GM18526 (cell line): ENCODE results near the gene NPFFR1.

Experiments
- POLR2A ChIP-seq: IDR thresholded peaks from 3 replicates; pipeline ENCODE4 v1.6.1; 2011; ENCODE audit not compliant: insufficient read length; ENCODE audit errors: extremely low read depth

The NPFFR1 gene

DNA sequence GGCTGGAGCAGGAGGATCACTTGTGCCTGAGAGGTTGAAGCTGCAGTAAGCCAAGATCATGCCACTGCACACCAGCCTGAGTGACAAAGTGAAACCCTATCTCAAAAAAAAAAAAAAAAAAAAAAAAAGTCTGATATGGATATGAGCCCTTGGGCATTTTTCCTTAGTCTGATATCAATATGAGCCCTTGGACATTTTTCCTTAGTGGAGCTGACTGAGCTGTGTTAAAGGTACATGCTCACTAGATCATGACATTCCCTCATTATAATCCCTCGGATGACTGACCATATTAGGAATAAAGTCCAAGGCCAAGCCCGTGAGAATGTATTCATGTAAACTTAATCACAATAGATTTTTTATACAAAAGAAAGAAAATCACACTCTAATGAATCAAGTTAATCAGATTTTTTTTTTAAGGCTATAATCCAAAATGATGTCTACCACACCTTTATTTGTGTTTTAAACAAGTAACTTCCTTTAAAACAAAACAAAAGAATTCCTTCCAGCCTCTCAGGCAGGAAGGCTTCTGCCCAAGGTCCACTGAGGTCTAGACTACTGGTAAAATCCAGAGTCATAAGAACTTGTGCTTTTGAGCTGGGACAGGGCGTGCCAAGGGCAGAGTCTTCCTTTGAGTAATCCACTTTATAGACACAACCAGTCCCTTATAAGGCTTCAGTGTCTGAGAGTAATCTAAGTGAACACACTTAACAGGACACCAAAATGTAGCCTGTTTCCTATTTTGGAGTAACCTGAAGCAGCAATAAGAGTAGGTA lies 56.1 kb downstream of the NPFFR1 start:
- no peak for TF ChIP-seq POLR2A

- TF ChIP-seq POLR2A = no peak
Observed at GRCh38 chr10:70223728-70224127, 60.1 kb downstream of the NPFFR1 start.

DNA sequence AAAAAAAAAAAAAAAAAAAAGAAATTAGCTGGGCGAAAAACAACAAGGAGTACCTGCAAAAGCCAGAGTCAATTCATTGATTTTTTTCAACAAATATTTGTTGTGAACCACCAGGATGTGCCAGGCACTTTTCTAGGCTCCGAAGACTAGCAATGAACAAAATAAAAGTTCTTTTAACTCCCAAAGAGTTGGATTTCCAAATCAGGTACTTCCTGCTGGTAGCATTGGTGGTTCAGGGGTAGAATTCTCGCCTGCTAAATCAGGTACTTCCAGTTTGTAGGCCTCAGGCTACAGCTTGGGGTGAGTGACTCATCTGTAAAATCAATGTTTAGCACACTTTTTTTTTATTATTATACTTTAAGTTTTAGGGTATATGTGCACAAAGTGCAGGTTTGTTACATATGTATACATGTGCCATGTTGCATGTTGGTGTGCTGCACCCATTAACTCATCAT lies 61.4 kb downstream of the NPFFR1 start:
- TF ChIP-seq POLR2A = no peak

GRCh38 chr10:70221030-70221429 lies 62.8 kb downstream of the NPFFR1 start:
- no peak for TF ChIP-seq POLR2A

GRCh38 chr10:70212879-70213278 lies 70.9 kb downstream of the NPFFR1 start:
- TF ChIP-seq POLR2A = no peak

- TF ChIP-seq POLR2A = no peak
Observed at GRCh38 chr10:70212277-70212676, 71.5 kb downstream of the NPFFR1 start.

GRCh38 chr10:70206762-70207161 lies 77.0 kb downstream of the NPFFR1 start:
- TF ChIP-seq POLR2A = no peak

GRCh38 chr10:70201105-70201504 lies 82.7 kb downstream of the NPFFR1 start:
- no peak for TF ChIP-seq POLR2A

GRCh38 chr10:70198696-70199466 lies 84.9 kb downstream of the NPFFR1 start:
- no peak for TF ChIP-seq POLR2A
